HEK293 (cell line): ENCODE measurements around the gene UGT1A6.
A peak's percentile ranks its signal among the peaks of the same experiment; 100 is the strongest.

Experiments used
- CTCF ChIA-PET: fragments of 350-600 bp; formaldehyde crosslinking; extraction: SDS; loops from one replicate; lab custom pipeline; 2021; ENCODE audit warnings: antibody characterized with exemption; lab: Yijun Ruan, JAX
- POLR2A ChIA-PET: fragments of 300-600 bp; formaldehyde crosslinking; extraction: SDS; loops from one replicate; lab custom pipeline; 2020; ENCODE audit warnings: antibody characterized with exemption, inconsistent platforms; lab: Yijun Ruan, JAX
- H3K27ac ChIP-seq: fragments of 200-500 bp; sonication (Bioruptor generic); 2 replicates; pipeline ENCODE4 v1.5.1; 2014; ENCODE audit warnings: low read depth, low read length, control low read depth, inconsistent platforms; ENCODE audit errors: extremely low read depth
- H3K36me3 ChIP-seq, 2 experiments: fragments of 200-500 bp in 1 of 2; sonication (Bioruptor generic) in 1 of 2; 1 replicate in 1 of 2; 2 replicates in 1 of 2; pipeline ENCODE4 v1.5.1; 2014 to 2017; ENCODE audit warnings: inconsistent platforms in 2 of 2, low read length in 2 of 2; ENCODE audit not compliant: control insufficient read depth in 2 of 2, insufficient read depth in 1 of 2
- H3K4me1 ChIP-seq: fragments of 200-500 bp; sonication (Bioruptor generic); 2 replicates; pipeline ENCODE4 v1.5.1; 2014; ENCODE audit warnings: mild to moderate bottlenecking, low read length, inconsistent platforms; ENCODE audit not compliant: control insufficient read depth, insufficient read depth
- H3K4me3 ChIP-seq: 2 replicates; pipeline ENCODE4 v1.5.1; 2011; ENCODE audit warnings: low read depth, mild to moderate bottlenecking, control low read depth, low read length, moderate library complexity
- H3K9me3 ChIP-seq: fragments of 200-500 bp; sonication (Bioruptor generic); 2 replicates; pipeline ENCODE4 v1.5.1; 2014; ENCODE audit warnings: low read depth, low read length, inconsistent platforms; ENCODE audit not compliant: control insufficient read depth, insufficient read depth
- OSR2 ChIP-seq: fragments of 450-650 bp; formaldehyde crosslinking; IDR thresholded peaks from 2 replicates; pipeline ENCODE4 v1.5.1; 2016; ENCODE audit warnings: missing biosample characterization, missing genetic modification characterization
- RBAK ChIP-seq: fragments of 450-650 bp; formaldehyde crosslinking; IDR thresholded peaks from 2 replicates; pipeline ENCODE4 v1.5.1; 2016; ENCODE audit warnings: missing biosample characterization, missing genetic modification characterization
- SETDB1 ChIP-seq: IDR thresholded peaks from one replicate; pipeline ENCODE4 v1.6.1; 2017; ENCODE audit warnings: mild to moderate bottlenecking, low read length, moderate library complexity, mixed read lengths; ENCODE audit not compliant: insufficient read length
- SP7 ChIP-seq: fragments of 450-650 bp; formaldehyde crosslinking; IDR thresholded peaks from 2 replicates; pipeline ENCODE4 v1.5.1; 2016; ENCODE audit warnings: missing biosample characterization, missing genetic modification characterization
- ZBTB1 ChIP-seq: fragments of 450-650 bp; formaldehyde crosslinking; IDR thresholded peaks from 2 replicates; pipeline ENCODE4 v1.5.1; 2016; ENCODE audit warnings: missing biosample characterization, missing genetic modification characterization
- ZNF140 ChIP-seq: fragments of 450-650 bp; formaldehyde crosslinking; IDR thresholded peaks from 2 replicates; pipeline ENCODE4 v1.5.1; 2016; ENCODE audit warnings: missing biosample characterization, missing genetic modification characterization
- ZNF169 ChIP-seq: fragments of 450-650 bp; formaldehyde crosslinking; IDR thresholded peaks from 2 replicates; pipeline ENCODE4 v1.5.1; 2016; ENCODE audit warnings: missing biosample characterization, missing genetic modification characterization
- ZNF214 ChIP-seq: fragments of 450-650 bp; formaldehyde crosslinking; IDR thresholded peaks from 2 replicates; pipeline ENCODE4 v1.5.1; 2017; ENCODE audit warnings: missing biosample characterization, mild to moderate bottlenecking, missing genetic modification characterization, borderline replicate concordance
- ZNF335 ChIP-seq: fragments of 450-650 bp; formaldehyde crosslinking; conservative IDR thresholded peaks from 2 replicates; pipeline ENCODE4 v1.5.1; 2016; ENCODE audit warnings: missing biosample characterization, missing genetic modification characterization
- ZNF354C ChIP-seq: fragments of 450-650 bp; formaldehyde crosslinking; IDR thresholded peaks from 2 replicates; pipeline ENCODE4 v1.5.1; 2016; ENCODE audit warnings: missing biosample characterization, missing genetic modification characterization, low read depth, borderline replicate concordance
- ZNF423 ChIP-seq: fragments of 450-650 bp; formaldehyde crosslinking; IDR thresholded peaks from 2 replicates; pipeline ENCODE4 v1.5.1; 2016; ENCODE audit warnings: missing biosample characterization, missing genetic modification characterization
- ZNF558 ChIP-seq: fragments of 450-650 bp; formaldehyde crosslinking; IDR thresholded peaks from 2 replicates; pipeline ENCODE4 v1.5.1; 2016; ENCODE audit warnings: missing biosample characterization, missing genetic modification characterization
- ZNF580 ChIP-seq: fragments of 450-650 bp; formaldehyde crosslinking; IDR thresholded peaks from 2 replicates; pipeline ENCODE4 v1.5.1; 2016; ENCODE audit warnings: missing biosample characterization, missing genetic modification characterization
- ZNF629 ChIP-seq: fragments of 450-650 bp; formaldehyde crosslinking; IDR thresholded peaks from 2 replicates; pipeline ENCODE4 v1.5.1; 2017; ENCODE audit warnings: missing biosample characterization, missing genetic modification characterization
- ZNF639 ChIP-seq: fragments of 450-650 bp; formaldehyde crosslinking; IDR thresholded peaks from 2 replicates; pipeline ENCODE4 v1.5.1; 2016; ENCODE audit warnings: missing biosample characterization, missing genetic modification characterization
- ZNF670 ChIP-seq: fragments of 450-650 bp; formaldehyde crosslinking; IDR thresholded peaks from 2 replicates; pipeline ENCODE4 v1.5.1; 2016; ENCODE audit warnings: missing biosample characterization, missing genetic modification characterization, low read depth
- ZNF677 ChIP-seq: fragments of 450-650 bp; IDR thresholded peaks from 2 replicates; pipeline ENCODE4 v1.5.0; 2018; ENCODE audit warnings: missing biosample characterization, mild to moderate bottlenecking, missing genetic modification characterization, moderate library complexity
- ZNF768 ChIP-seq: fragments of 450-650 bp; formaldehyde crosslinking; IDR thresholded peaks from 2 replicates; pipeline ENCODE4 v1.5.1; 2018; ENCODE audit warnings: missing biosample characterization, mild to moderate bottlenecking, missing genetic modification characterization
- ZNF777 ChIP-seq: fragments of 450-650 bp; formaldehyde crosslinking; IDR thresholded peaks from 2 replicates; pipeline ENCODE4 v1.5.1; 2017; ENCODE audit warnings: missing biosample characterization, missing genetic modification characterization, borderline replicate concordance
- ZNF792 ChIP-seq: fragments of 450-650 bp; formaldehyde crosslinking; IDR thresholded peaks from 2 replicates; pipeline ENCODE4 v1.5.1; 2016; ENCODE audit warnings: missing biosample characterization, missing genetic modification characterization
- TF ChIP-seq, protein P1 (sequence below): fragments of 450-650 bp; IDR thresholded peaks from 2 replicates; pipeline ENCODE4 v1.5.1; 2018; ENCODE audit warnings: missing biosample characterization, mild to moderate bottlenecking, missing genetic modification characterization
- TF ChIP-seq, protein P2 (sequence below): fragments of 450-650 bp; formaldehyde crosslinking; IDR thresholded peaks from 2 replicates; pipeline ENCODE4 v1.5.1; 2017; ENCODE audit warnings: missing biosample characterization, missing genetic modification characterization

UGT1A6 gene

DNA sequence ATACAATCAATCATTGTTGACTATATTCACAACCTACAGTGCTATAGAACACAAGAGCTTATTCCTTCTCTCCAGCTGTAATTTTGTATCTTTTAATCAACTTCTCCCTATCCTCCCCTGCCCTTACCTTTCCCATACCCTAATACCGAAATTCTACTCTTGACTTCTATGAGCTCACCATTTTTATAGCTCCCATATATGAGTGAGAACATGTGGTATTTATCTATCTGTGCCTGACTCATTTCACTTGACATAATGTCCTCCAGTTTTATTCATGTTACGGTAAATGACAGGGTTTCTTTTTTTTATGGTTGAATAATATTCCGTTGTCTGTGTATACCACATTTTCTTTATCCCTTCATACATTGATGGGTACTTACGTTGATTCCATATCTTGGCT, 88.1 kb downstream of the UGT1A6 start:
- CTCF ChIA-PET = interaction anchor here (1.6 kb wide), 1 partner anchor 69 kb away, joined by 3 read pairs; no protein-coding TSS in a partner anchor
- POLR2A ChIA-PET = no interaction called here
- Histone ChIP-seq H3K36me3 (no peaks in the 10 kb centered on the region), H3K9me3 (no peaks in the 10 kb centered on the region), H3K27ac (no peak overlapping the region), H3K4me1 (no peaks in the 10 kb centered on the region), H3K4me3 (no peak overlapping the region)
- TF ChIP-seq ZNF335 (tag by site-specific recombination) = no peak
- peak; percentile 44; the same call in 1 of the 2 replicates for TF ChIP-seq SP7
- TF ChIP-seq, protein P1, sequence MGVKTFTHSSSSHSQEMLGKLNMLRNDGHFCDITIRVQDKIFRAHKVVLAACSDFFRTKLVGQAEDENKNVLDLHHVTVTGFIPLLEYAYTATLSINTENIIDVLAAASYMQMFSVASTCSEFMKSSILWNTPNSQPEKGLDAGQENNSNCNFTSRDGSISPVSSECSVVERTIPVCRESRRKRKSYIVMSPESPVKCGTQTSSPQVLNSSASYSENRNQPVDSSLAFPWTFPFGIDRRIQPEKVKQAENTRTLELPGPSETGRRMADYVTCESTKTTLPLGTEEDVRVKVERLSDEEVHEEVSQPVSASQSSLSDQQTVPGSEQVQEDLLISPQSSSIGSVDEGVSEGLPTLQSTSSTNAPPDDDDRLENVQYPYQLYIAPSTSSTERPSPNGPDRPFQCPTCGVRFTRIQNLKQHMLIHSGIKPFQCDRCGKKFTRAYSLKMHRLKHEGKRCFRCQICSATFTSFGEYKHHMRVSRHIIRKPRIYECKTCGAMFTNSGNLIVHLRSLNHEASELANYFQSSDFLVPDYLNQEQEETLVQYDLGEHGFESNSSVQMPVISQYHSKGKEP (tag by site-specific recombination) = no peak
- no peak for TF ChIP-seq ZNF140 (tag by site-specific recombination)
- TF ChIP-seq ZNF629 (tag by site-specific recombination) = 0 out of 2 replicates have a peak, but pooled peaks have one; percentile 29

- Histone ChIP-seq H3K4me3 (no peak overlapping the region), H3K4me1 (no peaks in the 10 kb centered on the region), H3K9me3 (no peaks in the 10 kb centered on the region), H3K27ac (no peak overlapping the region), H3K36me3 (no peaks in the 10 kb centered on the region)
- POLR2A ChIA-PET = no interaction called here
- TF ChIP-seq ZNF558 (tag by site-specific recombination) (no peak), ZNF423 (tag by site-specific recombination) (no peak), ZNF580 (tag by site-specific recombination) (no peak), ZNF639 (tag by site-specific recombination) (no peak), ZNF777 (tag by site-specific recombination) (no peak), ZNF670 (tag by site-specific recombination) (no peak), ZNF629 (tag by site-specific recombination) (no peak), OSR2 (tag by site-specific recombination) (no peak), SETDB1 (no peak), ZNF354C (tag by site-specific recombination) (no peak), ZNF792 (no peak), ZNF335 (tag by site-specific recombination) (no peak), ZNF169 (tag by site-specific recombination) (no peak), RBAK (no peak), ZBTB1 (tag by site-specific recombination) (no peak), ZNF768 (no peak), ZNF677 (tag by site-specific recombination) (no peak), ZNF214 (no peak)
- TF ChIP-seq, protein P2, sequence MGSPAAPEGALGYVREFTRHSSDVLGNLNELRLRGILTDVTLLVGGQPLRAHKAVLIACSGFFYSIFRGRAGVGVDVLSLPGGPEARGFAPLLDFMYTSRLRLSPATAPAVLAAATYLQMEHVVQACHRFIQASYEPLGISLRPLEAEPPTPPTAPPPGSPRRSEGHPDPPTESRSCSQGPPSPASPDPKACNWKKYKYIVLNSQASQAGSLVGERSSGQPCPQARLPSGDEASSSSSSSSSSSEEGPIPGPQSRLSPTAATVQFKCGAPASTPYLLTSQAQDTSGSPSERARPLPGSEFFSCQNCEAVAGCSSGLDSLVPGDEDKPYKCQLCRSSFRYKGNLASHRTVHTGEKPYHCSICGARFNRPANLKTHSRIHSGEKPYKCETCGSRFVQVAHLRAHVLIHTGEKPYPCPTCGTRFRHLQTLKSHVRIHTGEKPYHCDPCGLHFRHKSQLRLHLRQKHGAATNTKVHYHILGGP = no peak
- CTCF ChIA-PET = no interaction called here
Measured at GRCh38 chr2:233789554-233789953, 96.9 kb downstream of the UGT1A6 start.
